GM19023 (cell line): Measurements from ENCODE around the gene DOK6.

ENCODE experiments used
- ATAC-seq: cut with Tn5 transposase; IDR thresholded peaks from one replicate; pipeline ENCODE4 v1.9.1; 2021; ENCODE audit warnings: mild to moderate bottlenecking, moderate library complexity; ENCODE audit not compliant: unreplicated experiment

DOK6 gene

DNA sequence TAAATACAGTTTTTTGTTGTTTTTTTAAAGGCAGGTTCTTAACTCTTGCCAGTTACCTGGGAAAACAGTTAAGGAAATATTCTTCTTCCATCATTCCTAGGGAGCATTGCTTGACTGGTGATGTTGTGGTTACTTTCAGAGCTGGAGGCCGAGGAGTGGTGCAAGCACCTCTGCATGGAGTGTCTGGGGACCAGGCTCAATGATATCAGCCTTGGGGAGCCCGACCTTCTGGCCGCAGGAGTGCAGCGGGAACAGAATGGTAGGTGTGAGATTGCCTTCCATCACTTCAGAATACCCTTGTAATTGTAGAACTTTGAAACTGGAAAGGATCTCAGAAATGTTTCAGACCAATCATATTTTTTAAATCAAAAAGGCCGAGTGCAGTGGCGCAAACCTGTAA is 276.9 kb downstream of the DOK6 start:
- no peak for ATAC-seq

DNA sequence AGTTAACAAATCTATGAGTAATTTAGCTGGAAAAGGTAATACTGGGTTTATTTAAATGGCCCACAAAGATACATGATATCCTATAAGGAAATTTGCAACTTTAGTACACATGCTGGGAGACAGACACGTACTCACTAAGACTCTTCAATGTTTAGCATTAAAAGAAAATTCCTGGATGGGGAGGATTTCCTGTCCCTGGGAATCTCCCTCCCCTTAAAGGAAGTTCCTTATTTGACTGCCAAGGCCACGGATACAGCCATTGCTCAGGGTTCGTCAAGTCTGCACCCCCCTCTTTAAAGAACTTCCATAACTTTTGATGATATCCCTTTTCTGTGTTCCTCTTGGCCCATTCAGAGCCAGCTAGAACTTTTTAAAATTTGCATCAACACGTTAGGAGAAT is 279.4 kb downstream of the DOK6 start:
- ATAC-seq = no peak

DNA sequence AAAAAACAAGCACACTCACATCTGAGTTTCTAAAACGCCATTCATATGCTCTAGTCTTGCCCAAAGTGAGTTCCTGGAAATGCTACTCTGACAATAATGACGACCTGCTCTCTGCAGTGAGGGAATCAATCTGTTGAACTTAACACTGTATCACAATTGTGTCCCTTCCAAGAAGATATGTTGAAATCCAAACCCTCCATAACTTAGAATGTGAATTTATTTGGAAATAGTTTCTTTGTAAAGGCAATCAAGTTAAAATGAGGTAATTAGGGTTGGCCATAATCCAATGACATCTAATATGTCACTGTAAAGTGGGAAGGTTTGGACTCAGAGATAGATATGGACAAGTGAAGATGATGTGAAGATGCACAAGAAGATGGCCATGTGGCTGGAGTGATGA is 282.5 kb downstream of the DOK6 start:
- ATAC-seq = no peak

DNA sequence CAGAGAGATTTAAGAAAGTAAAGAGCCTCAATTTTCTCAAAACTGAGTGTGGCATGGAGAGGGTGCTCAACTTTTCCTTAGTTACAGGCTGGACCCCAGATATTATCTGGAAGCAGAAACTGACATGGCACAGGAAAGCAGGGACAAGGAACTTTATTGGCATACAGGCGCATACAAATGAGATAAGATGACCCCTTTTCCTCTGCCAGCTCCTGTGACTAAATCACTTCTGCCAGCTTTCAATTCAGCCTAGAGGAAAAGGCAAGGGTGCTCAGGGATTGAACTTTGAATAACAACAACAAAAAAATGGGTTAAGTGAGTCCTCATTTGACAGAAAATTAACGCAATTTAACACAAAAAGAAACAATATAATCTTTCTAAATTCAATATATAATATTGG is 284.1 kb downstream of the DOK6 start:
- ATAC-seq = no peak

DNA sequence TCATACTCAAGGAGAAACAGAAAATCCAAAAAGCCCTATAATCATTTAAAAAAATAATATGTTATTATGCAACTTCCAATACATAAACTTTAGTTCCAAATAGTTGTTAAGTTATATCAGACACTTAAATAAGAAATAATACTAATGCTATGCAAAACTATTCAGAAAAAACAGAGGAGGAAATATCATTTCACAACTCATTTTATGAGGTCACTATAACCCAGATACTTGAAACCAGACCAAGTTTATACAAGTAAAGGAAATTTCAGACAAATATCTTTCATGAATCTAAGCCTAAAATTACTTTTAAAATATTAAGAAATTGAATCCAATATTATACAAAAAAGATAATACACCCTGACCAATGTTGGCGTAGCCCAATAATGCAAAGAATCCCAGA is 286.2 kb downstream of the DOK6 start:
- no peak for ATAC-seq

DNA sequence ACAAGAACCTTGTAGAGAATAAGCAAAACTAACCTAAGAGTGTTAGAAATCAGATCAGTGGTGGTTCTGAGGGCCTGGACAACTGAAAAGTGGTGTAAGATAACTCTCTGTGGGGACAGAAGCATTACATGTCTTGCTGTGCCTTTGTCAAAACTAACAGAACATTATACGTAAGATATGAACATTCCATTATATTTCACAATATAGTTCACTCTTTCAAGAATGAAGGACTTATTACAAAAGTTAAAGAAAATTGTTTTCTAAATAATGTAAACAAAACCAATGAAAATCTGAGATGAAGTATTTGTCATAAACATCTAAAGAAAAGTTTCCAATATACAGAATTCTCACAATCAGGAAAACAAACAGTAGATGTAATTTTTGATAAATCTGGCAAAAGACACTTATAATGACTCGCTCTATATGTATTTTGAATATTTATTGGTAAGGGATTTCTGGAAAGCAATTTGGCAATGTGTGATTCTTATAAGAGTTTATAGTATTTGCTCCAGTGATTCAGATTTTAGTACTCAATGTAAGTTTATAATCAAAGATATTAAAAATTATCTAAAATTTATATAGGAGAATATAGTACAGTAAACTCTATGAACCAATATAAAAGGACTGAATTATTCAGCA is 288.6 kb downstream of the DOK6 start:
- no peak for ATAC-seq

DNA sequence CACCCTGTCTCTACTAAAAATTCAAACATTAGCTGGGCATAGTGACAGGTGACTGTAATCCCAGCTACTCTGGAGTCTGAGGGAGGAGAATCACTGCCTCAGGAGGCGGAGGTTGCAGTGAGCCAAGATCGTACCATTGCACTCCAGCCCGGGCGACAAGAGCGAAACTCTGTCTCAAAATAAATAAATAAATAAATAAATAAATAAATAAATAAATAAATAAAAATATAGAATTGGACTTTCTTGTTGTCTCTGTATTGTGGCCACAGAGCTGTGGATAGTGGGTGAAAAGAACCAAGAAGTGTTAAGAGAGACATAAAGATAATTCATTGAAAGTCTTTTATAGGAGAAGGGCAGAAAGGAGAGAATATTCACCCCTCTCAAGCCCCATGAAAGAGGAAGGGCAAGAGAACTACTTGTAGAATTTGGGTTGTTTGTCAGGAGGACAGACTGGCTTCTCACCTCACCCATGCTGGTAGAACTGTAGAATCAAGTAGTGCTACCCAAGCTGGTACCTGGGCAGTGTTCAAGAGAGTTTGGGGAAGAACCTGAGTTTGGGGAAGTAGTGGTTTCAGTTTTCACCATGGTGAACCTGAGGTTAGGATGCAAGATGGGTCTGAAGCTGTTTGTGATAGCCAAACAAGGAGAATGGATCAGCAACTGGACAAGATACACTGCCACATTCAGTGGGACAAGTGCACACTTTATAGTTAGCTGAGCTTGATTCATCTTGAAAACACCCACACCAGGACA is 290.5 kb downstream of the DOK6 start:
- no peak for ATAC-seq

DNA sequence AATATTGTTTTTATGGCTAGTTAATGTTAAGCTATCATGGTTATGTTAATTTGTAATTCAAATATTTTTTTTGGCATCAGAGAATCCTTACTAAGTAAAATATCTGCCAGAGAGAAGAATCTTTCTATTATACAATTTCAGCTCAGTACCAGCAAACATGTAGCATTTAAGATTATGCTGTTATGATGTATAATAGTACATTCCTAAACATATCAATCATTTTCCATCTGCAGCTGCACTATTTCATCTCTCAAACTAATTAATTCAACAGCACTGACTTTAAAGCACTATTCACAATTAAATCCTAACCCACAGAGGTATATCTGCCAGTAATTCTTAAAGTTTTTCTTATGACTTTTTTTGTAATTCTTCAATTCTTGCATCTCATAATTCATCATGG is 296.4 kb downstream of the DOK6 start:
- ATAC-seq = no peak

DNA sequence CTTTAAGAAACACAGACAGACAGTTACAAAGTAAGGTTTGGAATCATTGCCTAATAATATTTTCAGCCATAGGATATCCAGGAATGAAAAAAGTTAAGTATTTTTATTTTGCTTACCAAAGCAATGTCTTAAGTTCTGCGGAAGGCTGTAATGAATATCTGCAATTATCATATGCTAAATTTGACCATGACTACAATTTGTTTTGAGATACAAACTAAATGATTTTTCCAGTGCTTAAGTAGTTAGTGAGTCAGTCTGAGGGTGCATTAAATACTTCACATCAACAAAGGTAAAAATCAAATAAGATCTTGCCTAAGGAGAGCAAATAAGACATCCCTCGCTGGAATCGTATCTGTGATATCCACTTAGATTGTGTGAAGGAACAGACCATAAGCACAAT is 297.0 kb downstream of the DOK6 start:
- ATAC-seq = no peak

DNA sequence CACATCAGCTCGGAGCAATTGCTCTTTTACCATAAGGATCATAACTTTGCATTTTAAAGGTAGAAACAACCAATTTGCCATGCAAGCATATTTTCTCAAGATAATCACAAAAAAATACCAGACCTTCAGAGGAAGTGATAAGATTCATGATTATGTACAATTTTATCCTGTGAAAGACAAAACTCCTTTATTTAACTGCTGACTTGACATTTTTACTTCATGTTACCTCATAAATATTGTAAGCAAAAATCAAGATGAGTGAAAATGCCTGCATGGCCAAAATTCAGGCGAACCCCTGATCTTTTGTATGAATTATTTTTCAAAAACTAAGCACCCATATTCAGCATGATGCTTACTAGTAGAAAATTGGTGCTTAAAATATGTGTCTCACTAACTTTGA is 300.6 kb downstream of the DOK6 start:
- no peak for ATAC-seq

DNA sequence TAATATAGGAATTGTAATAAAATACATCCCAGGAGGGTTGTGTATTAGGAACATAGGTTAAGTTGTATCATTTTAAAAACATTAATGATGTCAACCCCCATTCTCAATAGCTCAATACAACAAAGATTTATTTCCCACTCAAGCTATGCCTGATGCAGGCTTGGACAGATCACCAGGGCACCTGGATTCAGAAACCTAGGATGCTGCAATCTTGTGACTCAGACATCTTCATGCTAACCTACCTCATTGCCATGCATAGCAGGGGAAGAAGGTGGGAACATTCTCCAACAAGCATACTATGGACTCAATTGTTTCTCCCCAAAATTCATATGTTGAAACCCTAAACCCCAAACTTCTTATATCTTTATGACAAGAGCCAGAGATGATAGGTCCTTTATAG is 302.8 kb downstream of the DOK6 start:
- no peak for ATAC-seq

DNA sequence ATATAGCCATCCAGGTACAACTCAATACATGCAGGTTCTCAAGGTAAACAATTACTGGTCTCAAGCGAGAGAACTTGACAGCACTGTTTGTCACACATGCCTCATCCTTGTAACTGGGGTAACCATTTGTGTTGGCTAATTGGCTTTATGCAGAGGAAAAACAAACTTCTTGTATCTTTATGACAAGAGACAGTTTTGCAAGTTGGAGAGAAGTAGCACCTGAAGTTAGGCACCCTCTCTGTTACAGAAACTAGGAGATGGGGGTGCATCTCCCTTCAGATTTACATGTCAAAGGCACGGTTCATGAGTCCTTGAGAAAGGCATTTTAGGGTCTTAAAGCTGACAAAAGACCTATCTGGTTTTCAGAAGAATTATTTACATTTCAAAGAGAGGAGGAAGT is 305.3 kb downstream of the DOK6 start:
- ATAC-seq = no peak

DNA sequence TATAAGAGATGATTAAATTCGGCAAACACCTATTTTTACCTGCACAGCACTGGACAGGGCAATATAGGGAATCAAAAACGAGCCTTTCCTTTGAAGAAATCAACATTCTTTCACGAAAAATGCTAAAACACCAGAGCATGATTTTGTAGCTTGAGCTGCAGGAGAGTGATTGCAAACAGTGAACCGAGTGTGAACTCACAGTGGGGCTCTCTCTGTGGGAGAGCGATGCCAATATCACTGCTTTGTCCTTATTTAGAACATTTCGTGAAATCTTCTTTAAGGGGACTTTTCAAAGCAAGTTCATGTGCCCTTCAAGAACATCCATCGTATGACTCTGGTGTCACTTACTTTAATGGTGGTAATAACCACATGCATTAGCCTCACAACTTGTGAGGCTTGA is 308.2 kb downstream of the DOK6 start:
- no peak for ATAC-seq

DNA sequence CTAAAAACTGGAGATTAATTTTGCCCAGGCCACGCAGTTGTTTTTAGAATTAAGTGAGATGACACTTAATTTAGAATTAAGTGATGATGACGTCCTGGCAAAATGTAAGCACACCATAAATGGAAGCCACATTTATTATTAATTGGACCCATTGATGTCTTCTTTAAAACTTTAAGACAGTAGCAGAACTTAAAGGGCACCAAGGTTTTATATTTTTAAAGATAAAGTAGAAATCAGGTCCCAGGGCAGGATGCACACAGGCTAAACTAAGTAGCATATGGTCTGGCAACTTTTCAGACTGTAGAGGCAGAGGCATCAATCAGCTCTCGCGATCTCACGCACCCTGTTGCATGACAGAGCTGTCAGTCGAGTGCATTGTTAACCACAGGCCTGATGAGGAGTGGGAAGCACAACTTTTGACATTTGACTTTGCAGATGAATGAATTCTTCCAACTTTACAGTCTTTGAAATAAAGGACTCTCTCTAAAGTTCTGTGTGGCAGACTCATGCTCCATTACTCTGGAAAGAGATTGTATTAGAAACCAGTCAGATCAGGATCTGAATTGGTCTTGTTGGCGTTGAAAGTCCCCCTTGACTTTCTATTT is 314.6 kb downstream of the DOK6 start:
- ATAC-seq = no peak

DNA sequence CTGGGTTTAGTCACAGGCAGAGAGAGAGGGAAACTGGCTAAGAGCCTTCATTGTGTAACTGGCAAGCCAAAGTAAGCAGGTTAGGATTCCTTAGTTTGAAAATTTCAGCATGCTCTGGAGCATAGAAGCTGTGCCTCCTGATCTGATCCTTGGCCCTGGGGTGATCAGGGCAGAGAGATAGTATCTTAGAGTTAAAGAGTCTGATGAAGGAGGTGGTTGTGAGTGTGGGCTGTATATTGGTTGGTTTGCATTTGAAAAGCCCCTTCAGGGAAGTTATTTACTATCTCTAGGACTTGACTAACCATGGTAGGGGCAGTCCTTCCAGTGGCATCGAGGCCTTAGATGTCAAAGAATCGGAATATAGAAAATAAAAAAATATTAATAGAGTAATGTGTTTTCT is 316.9 kb downstream of the DOK6 start:
- no peak for ATAC-seq

DNA sequence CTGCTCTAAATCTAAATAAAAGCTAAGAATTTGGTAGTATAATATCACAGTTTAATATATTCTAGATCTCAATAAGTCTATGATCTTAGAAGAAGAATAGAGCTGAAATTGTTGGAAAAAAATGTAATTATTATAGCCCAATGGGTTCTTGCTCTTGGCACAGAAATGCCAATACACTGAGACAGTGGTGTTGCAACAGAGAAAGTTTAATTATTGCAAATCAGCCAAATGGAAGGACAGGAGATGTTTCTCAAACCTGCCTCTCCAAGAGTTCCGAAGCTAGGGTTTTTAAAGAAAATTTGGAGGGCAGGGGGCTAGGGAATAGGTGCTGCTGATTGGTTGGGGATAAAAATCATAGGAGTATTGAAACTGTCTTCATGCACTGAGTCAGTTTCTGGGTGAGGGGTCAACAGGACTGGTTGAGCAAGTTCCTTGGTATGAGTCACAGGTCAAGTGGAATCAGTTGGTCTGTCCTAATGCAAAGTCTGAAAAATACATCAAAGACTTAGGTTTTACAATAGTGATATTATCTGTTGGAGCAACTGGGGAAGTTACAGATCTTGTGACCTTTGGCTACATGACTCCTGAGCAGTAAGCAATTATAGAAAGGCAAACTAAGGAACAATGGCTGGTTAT is 318.3 kb downstream of the DOK6 start:
- no peak for ATAC-seq

DNA sequence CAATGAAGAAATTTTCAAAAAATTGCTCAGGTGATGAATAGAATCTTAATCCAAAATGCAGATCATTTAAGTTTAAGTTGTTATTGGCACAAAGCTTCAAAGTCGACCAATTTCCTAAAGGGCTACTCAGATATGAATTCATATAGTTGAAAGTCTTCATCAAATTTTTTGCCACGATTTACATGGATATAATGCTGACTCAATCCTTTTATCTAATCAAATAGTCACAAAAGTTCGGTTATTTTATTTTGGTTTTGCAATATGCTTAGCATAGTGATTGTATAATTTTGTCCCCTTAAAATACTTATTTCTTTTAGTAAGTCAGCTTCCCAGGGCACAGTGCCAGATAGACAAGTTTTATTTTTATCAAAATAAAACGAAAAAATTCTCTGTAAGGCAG is 319.7 kb downstream of the DOK6 start:
- ATAC-seq = no peak

DNA sequence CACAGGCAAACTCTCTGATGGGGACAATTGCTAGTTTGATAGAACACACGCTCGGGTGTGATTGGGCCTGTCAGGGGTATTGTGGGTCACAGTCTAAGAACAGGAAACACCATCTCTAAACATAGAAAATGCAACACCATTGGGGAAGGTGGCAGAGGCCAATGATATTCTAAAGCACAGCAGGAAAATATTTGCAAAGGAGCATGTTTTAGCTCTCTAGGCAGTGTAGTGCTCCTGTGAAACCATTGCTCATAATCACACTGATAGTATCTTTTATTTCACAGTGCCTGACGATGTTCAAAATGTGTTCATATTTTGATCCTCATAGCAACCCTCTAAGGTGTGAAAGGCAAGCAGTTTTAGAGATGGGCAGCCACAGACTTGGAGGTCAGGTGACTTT is 322.7 kb downstream of the DOK6 start:
- ATAC-seq = no peak

DNA sequence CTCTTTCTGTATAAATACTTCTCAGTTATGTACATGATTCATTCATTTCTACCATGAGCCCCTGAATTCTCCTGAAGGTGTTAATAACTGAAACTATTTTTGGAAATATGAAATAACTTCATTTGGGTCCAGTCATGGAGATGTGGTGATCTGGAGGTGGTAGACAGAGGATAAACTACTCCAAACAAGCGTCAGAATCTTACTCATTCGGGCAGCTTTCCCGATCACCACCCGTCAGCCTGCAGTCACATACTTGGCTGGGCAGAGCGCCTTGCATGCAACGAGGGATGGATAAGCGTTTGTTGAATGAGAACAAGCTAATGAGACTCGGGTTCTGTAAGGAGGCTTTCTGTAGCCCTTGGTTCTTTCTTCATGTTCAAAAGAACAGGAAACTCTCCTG is 324.3 kb downstream of the DOK6 start:
- ATAC-seq = no peak

DNA sequence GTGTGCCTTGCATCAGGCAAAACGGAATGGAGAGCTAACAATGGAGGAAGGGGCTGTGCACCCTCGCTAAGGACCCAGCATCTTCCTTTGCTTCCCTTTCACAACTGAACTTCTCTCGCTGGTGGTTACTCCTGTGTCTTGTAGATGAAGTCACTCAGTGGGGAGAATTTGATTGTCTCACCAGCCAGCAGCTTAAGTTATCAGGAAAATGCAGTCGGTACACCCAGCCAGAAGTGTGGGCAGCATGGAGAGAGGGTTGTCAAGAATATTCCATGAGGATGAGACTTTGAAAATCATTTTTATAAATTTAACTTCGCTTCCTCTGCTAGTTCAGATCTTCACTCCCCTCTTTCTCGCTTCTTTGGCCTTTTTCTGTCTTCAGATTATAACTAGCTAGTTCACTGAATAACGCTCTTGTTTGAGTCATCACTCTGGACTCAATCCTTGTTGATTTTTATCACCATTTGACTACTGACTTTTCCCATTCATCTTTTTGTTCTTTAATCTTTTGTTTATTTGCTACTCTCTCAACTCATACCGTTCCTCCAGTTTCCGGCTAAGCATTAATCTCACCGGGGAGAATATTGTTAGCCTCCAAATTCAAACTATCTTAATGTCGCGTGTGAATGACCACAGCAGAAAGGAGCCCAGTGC is 325.3 kb downstream of the DOK6 start:
- ATAC-seq = no peak

DNA sequence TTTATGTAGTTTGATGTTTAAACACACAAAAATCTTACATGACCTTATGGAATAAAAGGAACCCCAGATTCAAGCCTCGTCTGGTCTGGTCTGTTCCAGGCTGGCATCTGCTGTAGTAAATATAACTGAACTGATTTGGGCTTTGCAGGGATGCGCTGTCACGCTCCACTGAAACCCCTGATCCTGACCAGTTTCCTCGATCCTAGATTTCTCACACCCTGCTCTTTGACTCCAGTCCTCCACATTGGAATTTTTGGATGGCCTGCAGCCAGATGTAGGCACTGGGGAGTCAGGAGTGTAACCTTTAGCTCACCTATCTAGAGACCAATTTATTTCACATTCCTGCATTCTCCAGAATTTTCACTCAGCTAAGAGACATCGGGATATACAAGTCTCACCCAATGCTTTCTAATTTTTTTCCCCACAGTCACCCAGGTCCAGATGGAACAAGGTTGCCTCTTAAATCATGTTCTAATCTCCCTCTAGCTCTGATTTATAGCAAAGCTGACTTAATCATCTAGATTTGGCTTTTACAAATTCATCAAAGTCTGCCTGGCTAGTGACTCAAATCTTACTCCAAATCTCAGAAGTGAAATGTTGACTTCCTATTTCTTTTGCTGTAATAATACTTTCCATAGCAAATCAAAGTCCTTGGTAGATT is 327.4 kb downstream of the DOK6 start:
- no peak for ATAC-seq
